Measurements from ENCODE around the gene VMP1. TPM values are rescaled to one million over a fixed set of nuclear protein-coding genes. Genes with fewer than 3 reads are reported as not detected.
A peak's percentile ranks its signal among the peaks of the same experiment; 100 is the strongest.

VMP1 gene
- total RNA-seq, 2 experiments from 2014 or later, result 122 to 123 TPM

- peaks cover 59% of the 10 kb centered on the region for H3K36me3 Mint-ChIP-seq (ENCODE audit: low read depth)
- peaks cover 12% of the 10 kb centered on the region for H3K9me3 Mint-ChIP-seq (ENCODE audit: insufficient read depth)
- ChIA-PET CTCF (interaction anchor here (0.6 to 5.0 kb wide), 4 partner anchors 10 to 19 kb away, joined by 3 to 40 read pairs (median 8); no protein-coding TSS in a partner anchor), POLR2A (interaction anchor here (1.5 to 8.5 kb wide), 5 partner anchors 9 to 76 kb away, joined by 6 to 81 read pairs (median 16); no protein-coding TSS in a partner anchor)
- ATAC-seq (no peak), DNase-seq (no peak)
- peaks cover 42% of the 10 kb centered on the region for H3K4me1 Mint-ChIP-seq (ENCODE audit: low read depth)
- H3K4me3 Mint-ChIP-seq, result no peak overlapping the region
- no peaks in the 10 kb centered on the region for H3K27me3 Mint-ChIP-seq (ENCODE audit: low read depth)
- peak overlapping the region; percentile 39 for H3K27ac Mint-ChIP-seq
Observed at GRCh38 chr17:59763861-59764260, 56.4 kb downstream of the VMP1 start.

GRCh38 chr17:59764292-59764741, 56.9 kb downstream of the VMP1 start:
- Mint-ChIP-seq H3K36me3 (ENCODE audit: low read depth) (peaks cover 57% of the 10 kb centered on the region), H3K9me3 (ENCODE audit: insufficient read depth) (peaks cover 11% of the 10 kb centered on the region), H3K27me3 (ENCODE audit: low read depth) (no peaks in the 10 kb centered on the region), H3K4me3 (no peak overlapping the region), H3K4me1 (ENCODE audit: low read depth) (peaks cover 42% of the 10 kb centered on the region), H3K27ac (peak overlapping the region; percentile 52)
- CTCF ChIA-PET, result interaction anchor here (0.7 to 5.0 kb wide), 5 partner anchors 10 to 18 kb away, joined by 3 to 40 read pairs (median 7); no protein-coding TSS in a partner anchor
- ATAC-seq (no peak), DNase-seq (no peak)
- POLR2A ChIA-PET, result interaction anchor here (1.5 to 8.5 kb wide), 4 partner anchors 10 to 76 kb away, joined by 6 to 81 read pairs (median 16); no protein-coding TSS in a partner anchor

- Mint-ChIP-seq H3K9me3 (ENCODE audit: insufficient read depth) (peaks cover 4% of the 10 kb centered on the region), H3K27ac (no peak overlapping the region), H3K27me3 (ENCODE audit: low read depth) (no peaks in the 10 kb centered on the region), H3K4me3 (no peak overlapping the region), H3K4me1 (ENCODE audit: low read depth) (peaks cover 43% of the 10 kb centered on the region), H3K36me3 (ENCODE audit: low read depth) (peaks cover 54% of the 10 kb centered on the region)
- ChIA-PET POLR2A (interaction anchor here (2.6 to 8.5 kb wide), 2 partner anchors 21 to 75 kb away, joined by 20 to 81 read pairs; no protein-coding TSS in a partner anchor), CTCF (interaction anchor here (0.9 to 5.0 kb wide), 4 partner anchors 9 to 15 kb away, joined by 3 to 40 read pairs (median 8); no protein-coding TSS in a partner anchor)
- ATAC-seq (no peak), DNase-seq (no peak)
Observed at GRCh38 chr17:59765038-59765437, 57.6 kb downstream of the VMP1 start.

GRCh38 chr17:59766491-59766890, 59.0 kb downstream of the VMP1 start:
- POLR2A ChIA-PET, result interaction anchor here (8.5 kb wide), 1 partner anchor 73 kb away, joined by 81 read pairs; no protein-coding TSS in a partner anchor
- no peak overlapping the region for H3K27ac Mint-ChIP-seq
- CTCF ChIA-PET, result no interaction called here
- peaks cover 40% of the 10 kb centered on the region for H3K4me1 Mint-ChIP-seq (ENCODE audit: low read depth)
- peaks cover 41% of the 10 kb centered on the region for H3K36me3 Mint-ChIP-seq (ENCODE audit: low read depth)
- H3K9me3 Mint-ChIP-seq (ENCODE audit: insufficient read depth), result no peaks in the 10 kb centered on the region
- no peaks in the 10 kb centered on the region for H3K27me3 Mint-ChIP-seq (ENCODE audit: low read depth)
- no peak overlapping the region for H3K4me3 Mint-ChIP-seq
- no peak for ATAC-seq
- DNase-seq, result no peak

- H3K4me1 Mint-ChIP-seq (ENCODE audit: low read depth), result peaks cover 34% of the 10 kb centered on the region
- H3K36me3 Mint-ChIP-seq (ENCODE audit: low read depth), result peaks cover 35% of the 10 kb centered on the region
- ChIA-PET POLR2A (no interaction called here), CTCF (no interaction called here)
- no peak overlapping the region for H3K4me3 Mint-ChIP-seq
- H3K9me3 Mint-ChIP-seq (ENCODE audit: insufficient read depth), result no peaks in the 10 kb centered on the region
- no peaks in the 10 kb centered on the region for H3K27me3 Mint-ChIP-seq (ENCODE audit: low read depth)
- DNase-seq, result no peak
- no peak overlapping the region for H3K27ac Mint-ChIP-seq
- no peak for ATAC-seq
Observed at GRCh38 chr17:59767176-59767575, 59.7 kb downstream of the VMP1 start.

DNA sequence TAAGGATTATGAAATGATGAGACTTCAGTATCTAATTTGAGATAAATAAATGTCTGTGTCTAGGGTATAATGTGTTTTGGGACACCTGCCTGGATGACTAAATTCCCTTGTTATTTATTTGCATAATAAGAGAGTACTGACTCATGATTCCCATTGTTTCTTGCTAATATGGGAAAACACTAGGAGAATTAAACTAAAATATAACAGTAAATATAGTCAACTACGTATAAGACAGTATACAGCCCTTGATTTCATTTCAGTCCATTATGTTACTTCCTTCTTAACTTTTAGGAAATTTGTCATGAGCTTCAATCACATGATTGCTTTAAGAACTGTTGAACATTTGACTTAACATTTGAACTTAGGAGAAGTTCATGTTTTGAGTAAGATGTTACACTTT, 62.4 kb downstream of the VMP1 start:
- Mint-ChIP-seq H3K4me1 (ENCODE audit: low read depth) (peaks cover 18% of the 10 kb centered on the region), H3K27me3 (ENCODE audit: low read depth) (no peaks in the 10 kb centered on the region), H3K27ac (no peak overlapping the region), H3K9me3 (ENCODE audit: insufficient read depth) (no peaks in the 10 kb centered on the region), H3K4me3 (no peak overlapping the region), H3K36me3 (ENCODE audit: low read depth) (peaks cover 32% of the 10 kb centered on the region)
- no peak for DNase-seq
- no peak for ATAC-seq
- ChIA-PET CTCF (interaction anchor here (0.8 to 1.8 kb wide), 3 partner anchors 16 to 83 kb away, joined by 3 to 6 read pairs (median 6); no protein-coding TSS in a partner anchor), POLR2A (interaction anchor here (1.3 kb wide), 1 partner anchor 68 kb away, joined by 5 read pairs; no protein-coding TSS in a partner anchor)

- H3K9me3 Mint-ChIP-seq (ENCODE audit: insufficient read depth), result no peaks in the 10 kb centered on the region
- no peak overlapping the region for H3K4me3 Mint-ChIP-seq
- CTCF ChIA-PET, result interaction anchor here (1.0 to 1.5 kb wide), 2 partner anchors 15 to 58 kb away, joined by 3 read pairs; no protein-coding TSS in a partner anchor
- no peak for DNase-seq
- H3K36me3 Mint-ChIP-seq (ENCODE audit: low read depth), result peaks cover 30% of the 10 kb centered on the region
- H3K27me3 Mint-ChIP-seq (ENCODE audit: low read depth), result no peaks in the 10 kb centered on the region
- peaks cover 13% of the 10 kb centered on the region for H3K4me1 Mint-ChIP-seq (ENCODE audit: low read depth)
- ATAC-seq, result no peak
- no peak overlapping the region for H3K27ac Mint-ChIP-seq
- POLR2A ChIA-PET, result interaction anchor here (1.2 to 1.7 kb wide), 3 partner anchors 14 to 59 kb away, joined by 3 to 4 read pairs (median 4); no protein-coding TSS in a partner anchor
Observed at GRCh38 chr17:59771093-59771492, 63.6 kb downstream of the VMP1 start.

- DNase-seq (no peak), ATAC-seq (no peak)
- Mint-ChIP-seq H3K27ac (no peak overlapping the region), H3K27me3 (ENCODE audit: low read depth) (no peaks in the 10 kb centered on the region), H3K4me1 (ENCODE audit: low read depth) (peaks cover 24% of the 10 kb centered on the region), H3K9me3 (ENCODE audit: insufficient read depth) (no peaks in the 10 kb centered on the region), H3K4me3 (no peak overlapping the region), H3K36me3 (ENCODE audit: low read depth) (peaks cover 45% of the 10 kb centered on the region)
- CTCF ChIA-PET, result interaction anchor here (0.9 to 2.3 kb wide), 2 partner anchors 11 to 22 kb away, joined by 3 to 14 read pairs; no protein-coding TSS in a partner anchor
- POLR2A ChIA-PET, result interaction anchor here (1.9 kb wide), 1 partner anchor 22 kb away, joined by 5 read pairs; no protein-coding TSS in a partner anchor
Observed at GRCh38 chr17:59775786-59776350, 68.4 kb downstream of the VMP1 start.

GRCh38 chr17:59776577-59776976, 69.1 kb downstream of the VMP1 start:
- Mint-ChIP-seq H3K27me3 (ENCODE audit: low read depth) (no peaks in the 10 kb centered on the region), H3K4me1 (ENCODE audit: low read depth) (peaks cover 25% of the 10 kb centered on the region), H3K9me3 (ENCODE audit: insufficient read depth) (no peaks in the 10 kb centered on the region), H3K27ac (no peak overlapping the region), H3K36me3 (ENCODE audit: low read depth) (peaks cover 46% of the 10 kb centered on the region), H3K4me3 (no peak overlapping the region)
- ATAC-seq (no peak), DNase-seq (no peak)
- CTCF ChIA-PET, result interaction anchor here (0.9 to 4.6 kb wide), 2 partner anchors 12 to 22 kb away, joined by 3 to 27 read pairs; no protein-coding TSS in a partner anchor
- POLR2A ChIA-PET, result interaction anchor here (1.9 kb wide), 1 partner anchor 22 kb away, joined by 5 read pairs; no protein-coding TSS in a partner anchor

- Mint-ChIP-seq H3K9me3 (ENCODE audit: insufficient read depth) (no peaks in the 10 kb centered on the region), H3K36me3 (ENCODE audit: low read depth) (peaks cover 46% of the 10 kb centered on the region), H3K4me3 (no peak overlapping the region), H3K27me3 (ENCODE audit: low read depth) (no peaks in the 10 kb centered on the region), H3K27ac (no peak overlapping the region), H3K4me1 (ENCODE audit: low read depth) (peaks cover 25% of the 10 kb centered on the region)
- no peak for ATAC-seq
- DNase-seq, result no peak
- ChIA-PET POLR2A (interaction anchor here (1.9 kb wide), 1 partner anchor 23 kb away, joined by 5 read pairs; no protein-coding TSS in a partner anchor), CTCF (interaction anchor here (4.6 kb wide), 1 partner anchor 23 kb away, joined by 27 read pairs; no protein-coding TSS in a partner anchor)
Observed at GRCh38 chr17:59777033-59777432, 69.6 kb downstream of the VMP1 start.

- Mint-ChIP-seq H3K27ac (no peak overlapping the region), H3K27me3 (ENCODE audit: low read depth) (no peaks in the 10 kb centered on the region), H3K36me3 (ENCODE audit: low read depth) (peaks cover 49% of the 10 kb centered on the region), H3K9me3 (ENCODE audit: insufficient read depth) (no peaks in the 10 kb centered on the region), H3K4me1 (ENCODE audit: low read depth) (peaks cover 41% of the 10 kb centered on the region), H3K4me3 (no peak overlapping the region)
- CTCF ChIA-PET, result interaction anchor here (1.0 to 4.6 kb wide), 5 partner anchors 15 to 74 kb away, joined by 3 to 27 read pairs (median 5); no protein-coding TSS in a partner anchor
- DNase-seq, result no peak
- no peak for ATAC-seq
- POLR2A ChIA-PET, result interaction anchor here (0.7 kb wide), 1 partner anchor 58 kb away, joined by 3 read pairs; no protein-coding TSS in a partner anchor
Observed at GRCh38 chr17:59778996-59779395, 71.5 kb downstream of the VMP1 start.

All from activated CD8-positive, alpha-beta T cell treated with anti-CD3 and anti-CD28 coated beads, Interleukin-2, amount 10 ng/mL, durations not matched to agents 7 days and 5 days (primary cell).